ENCODE measurements around the gene RC3H1. TPM values are rescaled to one million over a fixed set of nuclear protein-coding genes. Genes with fewer than 3 reads are reported as not detected.

Gene RC3H1
- 10.9 and 27.7 TPM in 2 replicates for total RNA-seq

GRCh38 chr1:174022080-174022975, at the start of gene RC3H1:
Gene RC3H1, minus strand, starts transcription at chr1:174022357. Its CDS starts 29,372 bp downstream, at chr1:173992985.

GRCh38 chr1:173917149-173917548, 105.0 kb downstream of the RC3H1 start, which contains the start of gene SERPINC1:
Gene SERPINC1, minus strand, starts transcription at chr1:173917327. Its CDS starts 68 bp downstream, at chr1:173917259.

Other genes starting within 250 kb of the RC3H1 start
- gene DARS2, start 197.7 kb downstream of the RC3H1 start, total RNA-seq = 21.9 and 24.0 TPM in 2 replicates
- gene CENPL, start 197.5 kb downstream of the RC3H1 start, total RNA-seq = 5.6 and 6.5 TPM in 2 replicates
- gene GAS5, start 154.4 kb downstream of the RC3H1 start, total RNA-seq = 576 and 1,864 TPM in 2 replicates
- 3.8 and 5.8 TPM in 2 replicates for gene ZBTB37, start 154.0 kb downstream of the RC3H1 start, total RNA-seq
- 0.21 TPM in 1 of 2 replicates, not detected in the other for gene SERPINC1, start 105.0 kb downstream of the RC3H1 start, total RNA-seq
- 29.4 and 34.3 TPM in 2 replicates for gene RABGAP1L, start 137.2 kb upstream of the RC3H1 start, total RNA-seq

All from nasal cavity respiratory epithelium epithelial cell of viscerocranial mucosa (primary cell).